ENCODE measurements around the gene PPP1R37. TPM values are rescaled to one million over a fixed set of nuclear protein-coding genes. Genes with fewer than 3 reads are reported as not detected.

PPP1R37 gene
- total and polyA plus RNA-seq, 2 donors (not counting 3 experiments of a cell fraction or from before 2014, with no cell fraction given), result 16.2 to 27.1 TPM

- H3K4me3 ChIP-seq (replicated peaks in 1 of 3; ENCODE audit: insufficient read depth in 1 of 3, low read depth in 1 of 3, low read length in 3 of 3), result peak within 1 kb of the TSS; percentile 68 to 91 (median 85)
- H3K9me1 ChIP-seq (replicated peaks; ENCODE audit: control insufficient read depth, extremely low read depth, insufficient read depth, low read length), result no peaks in the 10 kb centered on the region
- peaks cover 13% of the 10 kb centered on the region for H3K4me1 ChIP-seq (ENCODE audit: control insufficient read depth, extremely low read depth, insufficient read depth, low read length)
- DNase-seq (ENCODE audit: low read depth, low spot score) (no peak), FAIRE-seq (no peak)
- no peak for TF ChIP-seq POLR2AphosphoS5 (IDR thresholded peaks at IDR 0.05; ENCODE audit: insufficient read depth, low read depth, low read length)
- TF ChIP-seq POLR2A (IDR thresholded peaks at IDR 0.05; ENCODE audit: low read depth, low read length), result peak; percentile 28
- H2AFZ ChIP-seq (ENCODE audit: low read depth, low read length), result peak within 1 kb of the TSS; percentile 92
- ChIA-PET POLR2A (interaction anchor here (0.7 to 1.4 kb wide), 2 partner anchors 13 to 16 kb away, joined by 3 read pairs; no protein-coding TSS in a partner anchor), CTCF (interaction anchor here (1.3 to 3.3 kb wide), 9 partner anchors 9 to 162 kb away, joined by 4 to 13 read pairs (median 8); partner anchors contain the start of genes NKPD1 and PPP1R37)
- no peaks in the 10 kb centered on the region for H3K36me3 ChIP-seq (ENCODE audit: control insufficient read depth in 2 of 2, extremely low read depth in 1 of 2, insufficient read depth in 2 of 2, low read length in 2 of 2)
- TSS peak; percentile 81 for BruUV-seq (replicated peaks)
- H3K4me2 ChIP-seq (ENCODE audit: insufficient read depth, low read length), result peak within 1 kb of the TSS; percentile 84
- peak within 1 kb of the TSS; percentile 80 for H3K27ac ChIP-seq (ENCODE audit: insufficient read depth, low read depth, low read length)
- no peaks in the 10 kb centered on the region for H3K9me3 ChIP-seq (replicated peaks; ENCODE audit: control insufficient read depth, insufficient read depth, low read length)
- H3K9ac ChIP-seq (replicated peaks; ENCODE audit: extremely low read depth, insufficient read depth, low read length), result peak within 1 kb of the TSS; percentile 79
- peaks cover 11% of the 10 kb centered on the region for H3K79me2 ChIP-seq (ENCODE audit: control insufficient read depth, insufficient read depth, low read length)
- dilution Hi-C loops (cut with MboI; ENCODE audit: extremely low pct_ligation_motif_present, low sequenced_read_pairs) (no loop called here), intact Hi-C loops (cut with micrococcal nuclease) (loop anchor here (1.0 kb wide), 1 partner anchor 86 kb away; no protein-coding TSS in a partner anchor)
- no peaks in the 10 kb centered on the region for H4K20me1 ChIP-seq (replicated peaks; ENCODE audit: control insufficient read depth, extremely low read depth, insufficient read depth, low read length)
- H3K27me3 ChIP-seq (ENCODE audit: control insufficient read depth in 2 of 2, insufficient read depth in 2 of 2, low read length in 2 of 2), result no peaks in the 10 kb centered on the region
Observed at GRCh38 chr19:45177817-45178261, 84.9 kb downstream of the PPP1R37 start, which contains the start of gene TRAPPC6A. TSS of gene TRAPPC6A (minus strand) at chr19:45178237. CDS start at chr19:45178218, 19 bp downstream.

- FAIRE-seq (peak; percentile 100), DNase-seq (ENCODE audit: low read depth, low spot score) (peak; percentile 100)
- POLR2A ChIA-PET, result interaction anchor here (0.7 to 1.4 kb wide), 2 partner anchors 14 to 16 kb away, joined by 3 read pairs; no protein-coding TSS in a partner anchor
- H3K79me2 ChIP-seq (ENCODE audit: control insufficient read depth, insufficient read depth, low read length), result peaks cover 11% of the 10 kb centered on the region
- no peaks in the 10 kb centered on the region for H3K36me3 ChIP-seq (ENCODE audit: control insufficient read depth in 2 of 2, extremely low read depth in 1 of 2, insufficient read depth in 2 of 2, low read length in 2 of 2)
- peak within 1 kb of the TSS; percentile 92 for H2AFZ ChIP-seq (ENCODE audit: low read depth, low read length)
- TF ChIP-seq CTCF (IDR thresholded peaks at IDR 0.05; ENCODE audit: extremely low read depth in 1 of 2, insufficient read depth in 1 of 2, low read depth in 1 of 2, low read length in 2 of 2), result peak; percentile 22 to 53
- TF ChIP-seq POLR2A (IDR thresholded peaks at IDR 0.05; ENCODE audit: low read depth, low read length), result peak; percentile 58
- no peak for TF ChIP-seq POLR2AphosphoS5 (IDR thresholded peaks at IDR 0.05; ENCODE audit: insufficient read depth, low read depth, low read length)
- TF ChIP-seq MAX (IDR thresholded peaks at IDR 0.05; ENCODE audit: insufficient read depth, insufficient read length), result peak; percentile 83
- TF ChIP-seq MYC (IDR thresholded peaks at IDR 0.05; ENCODE audit: low read depth, low read length), result peak; percentile 59
- TF ChIP-seq FOS (IDR thresholded peaks at IDR 0.05; ENCODE audit: borderline replicate concordance, insufficient read depth, low read length), result no peak
- H3K4me1 ChIP-seq (ENCODE audit: control insufficient read depth, extremely low read depth, insufficient read depth, low read length), result peaks cover 13% of the 10 kb centered on the region
- CTCF ChIA-PET, result interaction anchor here (0.7 to 3.3 kb wide), 11 partner anchors 8 to 161 kb away, joined by 3 to 13 read pairs (median 7); partner anchors contain the start of genes NKPD1 and PPP1R37
- H3K27me3 ChIP-seq (ENCODE audit: control insufficient read depth in 2 of 2, insufficient read depth in 2 of 2, low read length in 2 of 2), result no peaks in the 10 kb centered on the region
- H4K20me1 ChIP-seq (replicated peaks; ENCODE audit: control insufficient read depth, extremely low read depth, insufficient read depth, low read length), result no peaks in the 10 kb centered on the region
- intact Hi-C loops (cut with micrococcal nuclease), result loop anchor here (1.0 kb wide), 1 partner anchor 86 kb away; no protein-coding TSS in a partner anchor
- peak within 1 kb of the TSS; percentile 68 to 91 (median 85) for H3K4me3 ChIP-seq (replicated peaks in 1 of 3; ENCODE audit: insufficient read depth in 1 of 3, low read depth in 1 of 3, low read length in 3 of 3)
- no peaks in the 10 kb centered on the region for H3K9me3 ChIP-seq (replicated peaks; ENCODE audit: control insufficient read depth, insufficient read depth, low read length)
- peak within 1 kb of the TSS; percentile 84 for H3K4me2 ChIP-seq (ENCODE audit: insufficient read depth, low read length)
- H3K9me1 ChIP-seq (replicated peaks; ENCODE audit: control insufficient read depth, extremely low read depth, insufficient read depth, low read length), result no peaks in the 10 kb centered on the region
- H3K9ac ChIP-seq (replicated peaks; ENCODE audit: extremely low read depth, insufficient read depth, low read length), result peak within 1 kb of the TSS; percentile 79
- H3K27ac ChIP-seq (ENCODE audit: insufficient read depth, low read depth, low read length), result peak within 1 kb of the TSS; percentile 80
- dilution Hi-C loops (cut with MboI; ENCODE audit: extremely low pct_ligation_motif_present, low sequenced_read_pairs), result no loop called here
- BruUV-seq (replicated peaks), result TSS peak; percentile 48
Observed at GRCh38 chr19:45178262-45179071, 85.5 kb downstream of the PPP1R37 start, which contains the start of gene BLOC1S3. TSS of gene BLOC1S3 (plus strand) at chr19:45178784. CDS start at chr19:45179297, 513 bp downstream.

Measured in endothelial cell of umbilical vein (primary cell).